Neural cell (in vitro differentiated cells): Measurements from ENCODE around the gene DDHD1.

ENCODE experiments used
- EP300 ChIP-seq: fragments of 450-650 bp; conservative IDR thresholded peaks from 2 replicates; pipeline ENCODE4 v1.6.1; 2014; ENCODE audit warnings: antibody characterized with exemption, mild to moderate bottlenecking, moderate library complexity; ENCODE audit not compliant: poor library complexity, severe bottlenecking
- EZH2 ChIP-seq: fragments of 200-600, 300-800 bp; shearing (Covaris generic), sonication (generic); IDR thresholded peaks from 2 replicates; pipeline ENCODE4 v1.6.1; 2014; ENCODE audit warnings: antibody characterized with exemption, low read length, borderline replicate concordance, mild to moderate bottlenecking; ENCODE audit not compliant: insufficient read depth, poor library complexity, severe bottlenecking
- POLR2AphosphoS5 ChIP-seq: IDR thresholded peaks from 2 replicates; pipeline ENCODE4 v1.6.1; 2012
- TF ChIP-seq, protein P1 (sequence below): fragments of 450-650 bp; IDR thresholded peaks from 2 replicates; pipeline ENCODE4 v1.5.1; 2014; ENCODE audit warnings: antibody characterized with exemption, mild to moderate bottlenecking, moderate library complexity; ENCODE audit not compliant: poor library complexity, severe bottlenecking

DNA sequence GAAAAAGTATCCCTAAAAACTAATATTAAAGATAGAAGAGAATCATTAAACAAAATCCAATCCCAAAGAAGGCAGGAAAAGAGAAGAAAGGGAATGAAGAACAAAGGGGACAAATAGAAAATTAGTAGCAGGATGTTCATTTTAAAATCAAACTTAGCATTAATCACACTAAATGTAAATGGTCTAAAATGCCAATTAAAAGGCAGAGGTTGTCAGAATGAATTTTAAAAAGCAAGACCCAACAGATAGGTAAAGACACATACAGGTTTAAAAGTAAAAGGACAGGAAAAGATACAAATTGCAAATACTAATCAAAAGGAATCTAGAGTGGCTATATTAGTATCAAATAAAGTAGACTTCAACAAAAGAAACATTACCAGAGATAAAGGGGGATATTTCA lies 12.5 kb downstream of the DDHD1 start:
- TF ChIP-seq, protein P1, sequence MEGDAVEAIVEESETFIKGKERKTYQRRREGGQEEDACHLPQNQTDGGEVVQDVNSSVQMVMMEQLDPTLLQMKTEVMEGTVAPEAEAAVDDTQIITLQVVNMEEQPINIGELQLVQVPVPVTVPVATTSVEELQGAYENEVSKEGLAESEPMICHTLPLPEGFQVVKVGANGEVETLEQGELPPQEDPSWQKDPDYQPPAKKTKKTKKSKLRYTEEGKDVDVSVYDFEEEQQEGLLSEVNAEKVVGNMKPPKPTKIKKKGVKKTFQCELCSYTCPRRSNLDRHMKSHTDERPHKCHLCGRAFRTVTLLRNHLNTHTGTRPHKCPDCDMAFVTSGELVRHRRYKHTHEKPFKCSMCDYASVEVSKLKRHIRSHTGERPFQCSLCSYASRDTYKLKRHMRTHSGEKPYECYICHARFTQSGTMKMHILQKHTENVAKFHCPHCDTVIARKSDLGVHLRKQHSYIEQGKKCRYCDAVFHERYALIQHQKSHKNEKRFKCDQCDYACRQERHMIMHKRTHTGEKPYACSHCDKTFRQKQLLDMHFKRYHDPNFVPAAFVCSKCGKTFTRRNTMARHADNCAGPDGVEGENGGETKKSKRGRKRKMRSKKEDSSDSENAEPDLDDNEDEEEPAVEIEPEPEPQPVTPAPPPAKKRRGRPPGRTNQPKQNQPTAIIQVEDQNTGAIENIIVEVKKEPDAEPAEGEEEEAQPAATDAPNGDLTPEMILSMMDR = no peak
- TF ChIP-seq EP300 (no peak), POLR2AphosphoS5 (no peak), EZH2 (no peak)
